H1 (cell line): ENCODE data around the gene CNTF. TPM values are rescaled to one million over a fixed set of nuclear protein-coding genes. Genes with fewer than 3 reads are reported as not detected.

Experiments
- CTCF ChIA-PET: fragments of 300-600 bp; sonication (Branson Sonifier 250); formaldehyde crosslinking; loops from one replicate; lab custom pipeline; 2021; ENCODE audit not compliant: partially characterized antibody; lab: Charles Lee
- POLR2A ChIA-PET: fragments of 300-600 bp; sonication (Branson Sonifier 250); formaldehyde crosslinking; loops from one replicate; lab custom pipeline; 2021; ENCODE audit warnings: inconsistent platforms; ENCODE audit not compliant: partially characterized antibody; lab: Charles Lee
- DNase-seq, 2 experiments: peaks; one replicate each; pipeline versions ENCODE4 v3.0.0 to v3.0.0-alpha.2; 2010 to 2022; ENCODE audit warnings: low spot score in 2 of 2, low read depth in 1 of 2, mixed read lengths in 1 of 2
- FAIRE-seq: peaks from 2 replicates; lab custom pipeline; 2011; peaks lifted over from hg19 to GRCh38; lab: Jason Lieb, UNC
- H2AFZ ChIP-seq: 2 replicates; pipeline ENCODE4 v1.8.1; 2012; ENCODE audit warnings: low read length, inconsistent platforms
- H2AK5ac ChIP-seq: 2 replicates; pipeline ENCODE4 v1.6.1; 2013; ENCODE audit warnings: low read depth, low read length
- H2BK120ac ChIP-seq: replicated peaks from 2 replicates; pipeline ENCODE3; 2013; ENCODE audit warnings: low read depth, low read length, inconsistent platforms
- H2BK12ac ChIP-seq: 2 replicates; pipeline ENCODE4 v1.6.1; 2013; ENCODE audit warnings: low read depth, low read length
- H2BK15ac ChIP-seq: 2 replicates; pipeline ENCODE4 v1.6.1; 2013; ENCODE audit warnings: low read length
- H2BK20ac ChIP-seq: 2 replicates; pipeline ENCODE4 v1.6.1; 2013; ENCODE audit warnings: low read length
- H2BK5ac ChIP-seq: 2 replicates; pipeline ENCODE4 v1.6.1; 2013; ENCODE audit warnings: low read depth, low read length
- H3K14ac ChIP-seq: 2 replicates; pipeline ENCODE4 v1.6.1; 2013; ENCODE audit warnings: inconsistent platforms; ENCODE audit not compliant: insufficient read length
- H3K18ac ChIP-seq: 2 replicates; pipeline ENCODE4 v1.6.1; 2013; ENCODE audit warnings: low read length; ENCODE audit errors: extremely low read depth
- H3K23ac ChIP-seq: 2 replicates; pipeline ENCODE4 v1.6.1; 2013; ENCODE audit warnings: inconsistent platforms; ENCODE audit not compliant: insufficient read length
- H3K23me2 ChIP-seq: 2 replicates; pipeline ENCODE4 v1.6.1; 2013; ENCODE audit warnings: low read depth, low read length
- H3K27ac ChIP-seq: 2 replicates; pipeline ENCODE4 v1.6.1; 2011; ENCODE audit warnings: low read depth, low read length, inconsistent platforms
- H3K27me3 ChIP-seq, 4 experiments: replicated peaks in 1 of 4; 1 replicate in 1 of 4; 2 replicates in 3 of 4; pipeline versions ENCODE4 v1.6.1 to v1.8.1; 2011 to 2013; ENCODE audit warnings: low read length in 3 of 4, mild to moderate bottlenecking in 3 of 4, inconsistent platforms in 2 of 4, mixed read lengths in 2 of 4, moderate library complexity in 1 of 4; ENCODE audit not compliant: control insufficient read depth in 3 of 4, insufficient read depth in 3 of 4; ENCODE audit errors: extremely low read depth in 1 of 4
- H3K36me3 ChIP-seq, 4 experiments: 2 replicates each; pipeline versions ENCODE4 v1.6.1 to v1.8.1; 2011 to 2013; ENCODE audit warnings: mild to moderate bottlenecking in 4 of 4, low read length in 3 of 4, moderate library complexity in 2 of 4, control low read depth in 1 of 4, inconsistent platforms in 1 of 4; ENCODE audit not compliant: insufficient read depth in 4 of 4, control insufficient read depth in 2 of 4
- H3K4ac ChIP-seq: replicated peaks from 2 replicates; pipeline ENCODE3; 2013; ENCODE audit warnings: low read length, low read depth, mixed read lengths, inconsistent platforms; ENCODE audit not compliant: insufficient read length
- H3K4me1 ChIP-seq, 4 experiments: replicated peaks in 1 of 4; 1 replicate in 1 of 4; 2 replicates in 3 of 4; pipeline versions ENCODE4 v1.6.1 to v1.8.1; 2011 to 2013; ENCODE audit warnings: low read length in 3 of 4, inconsistent platforms in 2 of 4, mixed read lengths in 1 of 4; ENCODE audit not compliant: insufficient read depth in 4 of 4, control insufficient read depth in 3 of 4
- H3K4me2 ChIP-seq, 2 experiments: 2 replicates each; pipeline versions ENCODE4 v1.6.1 to v1.8.1; 2011 to 2013; ENCODE audit warnings: low read depth in 2 of 2, low read length in 2 of 2, control low read depth in 1 of 2, inconsistent platforms in 1 of 2, mild to moderate bottlenecking in 1 of 2; ENCODE audit not compliant: insufficient read depth in 1 of 2
- H3K4me3 ChIP-seq, 4 experiments: fragments of 200-600, 300-600 bp in 1 of 4; sonication (generic), shearing (Covaris generic), sonication (Bioruptor Twin) in 1 of 4; 2 replicates each; pipeline versions ENCODE4 v1.5.1 to v1.8.1; 2011 to 2016; ENCODE audit warnings: low read length in 4 of 4, low read depth in 3 of 4, control low read depth in 2 of 4, inconsistent platforms in 2 of 4, mild to moderate bottlenecking in 2 of 4, mixed read lengths in 1 of 4, moderate library complexity in 1 of 4; ENCODE audit not compliant: insufficient read depth in 2 of 4; ENCODE audit errors: extremely low read depth in 1 of 4
- H3K56ac ChIP-seq: replicated peaks from 2 replicates; pipeline ENCODE3; 2013; ENCODE audit warnings: low read depth, mild to moderate bottlenecking, mixed read lengths, low read length, inconsistent platforms; ENCODE audit not compliant: insufficient read length
- H3K79me1 ChIP-seq: 2 replicates; pipeline ENCODE4 v1.6.1; 2013; ENCODE audit warnings: low read depth, low read length, control low read depth
- H3K79me2 ChIP-seq, 2 experiments: 2 replicates each; pipeline versions ENCODE4 v1.6.1 to v1.8.1; 2012 to 2013; ENCODE audit warnings: low read length in 2 of 2, mild to moderate bottlenecking in 2 of 2, inconsistent platforms in 1 of 2; ENCODE audit not compliant: insufficient read depth in 2 of 2, control insufficient read depth in 1 of 2
- H3K9ac ChIP-seq, 4 experiments: replicated peaks in 1 of 4; 1 replicate in 1 of 4; 2 replicates in 3 of 4; pipeline versions ENCODE4 v1.6.1 to v1.8.1; 2011 to 2013; ENCODE audit warnings: low read depth in 3 of 4, low read length in 3 of 4, control low read depth in 2 of 4, mild to moderate bottlenecking in 2 of 4, moderate library complexity in 2 of 4, inconsistent platforms in 1 of 4; ENCODE audit errors: extremely low read depth in 1 of 4
- H3K9me3 ChIP-seq, 2 experiments: 2 replicates each; pipeline versions ENCODE4 v1.6.1 to v1.8.1; 2012 to 2013; ENCODE audit warnings: mild to moderate bottlenecking in 2 of 2, moderate library complexity in 2 of 2, control low read depth in 1 of 2, inconsistent platforms in 1 of 2, low read depth in 1 of 2, low read length in 1 of 2, mixed read lengths in 1 of 2; ENCODE audit not compliant: insufficient read depth in 2 of 2
- H4K20me1 ChIP-seq, 2 experiments: replicated peaks in 1 of 2; 2 replicates each; pipeline versions ENCODE3 to v1.8.1; 2011 to 2013; ENCODE audit warnings: inconsistent platforms in 2 of 2, low read length in 2 of 2, mild to moderate bottlenecking in 1 of 2; ENCODE audit not compliant: insufficient read depth in 2 of 2, control insufficient read depth in 1 of 2
- H4K5ac ChIP-seq: 2 replicates; pipeline ENCODE4 v1.6.1; 2013; ENCODE audit warnings: low read length, low read depth, mixed read lengths, inconsistent platforms; ENCODE audit not compliant: insufficient read length
- H4K8ac ChIP-seq: 2 replicates; pipeline ENCODE4 v1.8.0; 2013; ENCODE audit warnings: mild to moderate bottlenecking, moderate library complexity, low read length, inconsistent platforms; ENCODE audit not compliant: insufficient read depth; ENCODE audit errors: extremely low read depth
- H4K91ac ChIP-seq: replicated peaks from 2 replicates; pipeline ENCODE3; 2013; ENCODE audit warnings: low read length, mixed read lengths, inconsistent platforms; ENCODE audit not compliant: insufficient read length
- MAFK ChIP-seq: IDR thresholded peaks from 2 replicates; pipeline ENCODE4 v1.6.1; 2012; ENCODE audit warnings: low read depth, mild to moderate bottlenecking, improper control_type of control experiment, low read length
- PHF8 ChIP-seq: fragments of 200-600 bp; sonication (generic); conservative IDR thresholded peaks from 2 replicates; pipeline ENCODE4 v1.7.1; 2012; ENCODE audit warnings: low read depth, mild to moderate bottlenecking, inconsistent platforms, low read length, moderate library complexity
- SIRT6 ChIP-seq: IDR thresholded peaks from one replicate; pipeline ENCODE4 v1.7.1; 2012; ENCODE audit warnings: low read length, inconsistent platforms
- SP4 ChIP-seq: IDR thresholded peaks from 2 replicates; pipeline ENCODE4 v1.6.1; 2012; ENCODE audit warnings: low read length, inconsistent platforms
- SRF ChIP-seq: IDR thresholded peaks from 2 replicates; pipeline ENCODE4 v1.6.1; 2011; ENCODE audit warnings: mild to moderate bottlenecking, low read depth, low read length, moderate library complexity
- TAF1 ChIP-seq: IDR thresholded peaks from 2 replicates; pipeline ENCODE4 v1.6.1; 2011; ENCODE audit warnings: mild to moderate bottlenecking, low read depth, low read length
- WGBS, 2 experiments: shearing (Covaris generic) in 1 of 2; methylation state at CpG; one replicate each; pipeline versions ENCODE4 v1.1.6 to v1.1.7; 2013 to 2015; ENCODE audit warnings: low lambda C conversion rate in 2 of 2, mixed read lengths in 2 of 2, inconsistent platforms in 1 of 2, low coverage in 1 of 2, missing lambda C conversion rate in 1 of 2; ENCODE audit not compliant: insufficient replicate concordance in 2 of 2, insufficient coverage in 1 of 2, insufficient read length in 1 of 2; ENCODE audit errors: extremely low coverage in 1 of 2, missing lambda C conversion rate in 1 of 2; 5-methylcytosine and 5-hydroxymethylcytosine counted together
- polyA plus RNA-seq, 7 experiments: library from polyadenylated mRNA; depleted of rRNA in 3 of 7; stranded (reverse) in 5 of 7; unstranded in 2 of 7; fragments of >200 nt in 5 of 7; fragments of 200-250 nt in 2 of 7; gene quantifications; 1 replicate in 5 of 7; 2 replicates in 1 of 7; 4 replicates in 1 of 7; pipeline versions ENCODE4 v1.2.1 to v1.2.3, GENCODE V29; 2011 to 2013; ENCODE audit warnings: missing spikeins in 2 of 7, mixed read lengths in 2 of 7
- total RNA-seq: library from RNA; stranded (reverse); fragmentation: NEBNext Ultra II Directional; extraction: Animal tissue kit (Norgen Biotek cat#: 25700); gene quantifications from 2 replicates; pipeline ENCODE4 v1.2.1, GENCODE V29; 2021

The CNTF gene
- total and polyA plus RNA-seq, 2 of the 8 experiments (the other 6 are each of a cell fraction or from before 2014, with no cell fraction given), result 0.41 to 1.5 TPM

GRCh38 chr11:58626934-58627483 is 4.5 kb downstream of the CNTF start:
- FAIRE-seq, result no peak
- Histone ChIP-seq H3K23ac (no peak overlapping the region), H3K4me1 (no peaks in the 10 kb centered on the region; a peak in 1 of 7 replicates), H3K9ac (no peak overlapping the region), H3K36me3 (peaks cover 10 to 33% (median 17%) of the 10 kb centered on the region in 4 experiments), H2BK20ac (no peak overlapping the region), H3K4me3 (no peak overlapping the region), H3K18ac (no peak overlapping the region), H3K4ac (no peak overlapping the region), H3K56ac (no peak overlapping the region), H2BK5ac (no peak overlapping the region), H3K14ac (no peak overlapping the region), H4K91ac (no peak overlapping the region), H3K79me2 (no peaks in the 10 kb centered on the region)
- ChIA-PET POLR2A (interaction anchor here (1.2 to 1.5 kb wide), 2 partner anchors 10 to 21 kb away, joined by 4 read pairs; no protein-coding TSS in a partner anchor), CTCF (interaction anchor here (1.0 to 5.8 kb wide), 5 partner anchors 12 to 274 kb away, joined by 3 to 37 read pairs (median 20); no protein-coding TSS in a partner anchor)
- DNase-seq, result no peak
- TF ChIP-seq SRF (no peak), SIRT6 (no peak), SP4 (no peak), PHF8 (no peak), TAF1 (no peak), MAFK (no peak)
- TF ChIP-seq, all 59 proteins: peak for 0
- H3K23me2 ChIP-seq, result no peaks in the 10 kb centered on the region
- no peak overlapping the region for H3K27ac ChIP-seq
- H2AK5ac ChIP-seq, result no peak overlapping the region
- no peaks in the 10 kb centered on the region for H3K27me3 ChIP-seq
- H4K20me1 ChIP-seq, result peaks cover 0 to 5% of the 10 kb centered on the region in 2 experiments
- no peak overlapping the region for H2BK15ac ChIP-seq
- H2AFZ ChIP-seq, result no peak overlapping the region
- H3K9me3 ChIP-seq, result no peaks in the 10 kb centered on the region
- no peak overlapping the region for H3K4me2 ChIP-seq
- no peak overlapping the region for H2BK120ac ChIP-seq
- no peak overlapping the region for H4K8ac ChIP-seq
- no peak overlapping the region for H4K5ac ChIP-seq
- H3K79me1 ChIP-seq, result no peaks in the 10 kb centered on the region
- no peak overlapping the region for H2BK12ac ChIP-seq
- WGBS, 2 experiments, result 94% methylated on average over 4 of the region's 4 CpGs; no CpG with 5 or more reads in 1 of the 2 experiments
